IPS-NIHi11 (cell line): ENCODE results near the gene SYT11.
"Not testable (repeated sequence)": the region's sequence is repeated elsewhere in the genome, so short reads cannot be mapped to it uniquely, and the experiment has no call there.

Source experiments
- DNase-seq: peaks from one replicate; pipeline ENCODE4 v3.0.0; 2012; ENCODE audit warnings: mixed read lengths, low spot score

SYT11 gene

DNA sequence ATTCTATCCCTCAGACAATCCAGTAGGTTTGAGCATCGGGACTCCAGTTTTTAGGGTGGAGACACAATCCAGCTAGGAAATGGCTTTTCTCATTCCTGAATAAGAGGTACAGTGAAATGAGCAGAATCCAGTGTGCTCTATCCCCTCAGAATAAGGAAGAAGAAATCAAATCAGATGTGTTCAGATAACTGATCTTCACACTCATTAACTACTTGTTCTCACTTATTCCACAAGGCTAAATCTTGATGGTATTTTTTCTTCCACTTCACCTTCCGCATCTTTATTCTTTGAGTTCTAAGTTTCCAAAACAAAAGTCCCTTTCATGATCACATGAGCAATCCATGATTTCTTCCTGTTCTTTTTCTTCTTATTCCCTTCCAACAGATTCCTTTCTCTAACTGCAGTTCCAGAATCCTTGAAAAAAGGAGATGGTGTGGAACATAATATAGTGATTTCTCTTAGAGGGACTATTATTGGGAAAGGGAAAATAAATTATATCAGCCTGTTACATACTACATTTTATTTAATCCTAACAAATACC lies 1.7 kb downstream of the SYT11 start:
- no peak for DNase-seq

DNA sequence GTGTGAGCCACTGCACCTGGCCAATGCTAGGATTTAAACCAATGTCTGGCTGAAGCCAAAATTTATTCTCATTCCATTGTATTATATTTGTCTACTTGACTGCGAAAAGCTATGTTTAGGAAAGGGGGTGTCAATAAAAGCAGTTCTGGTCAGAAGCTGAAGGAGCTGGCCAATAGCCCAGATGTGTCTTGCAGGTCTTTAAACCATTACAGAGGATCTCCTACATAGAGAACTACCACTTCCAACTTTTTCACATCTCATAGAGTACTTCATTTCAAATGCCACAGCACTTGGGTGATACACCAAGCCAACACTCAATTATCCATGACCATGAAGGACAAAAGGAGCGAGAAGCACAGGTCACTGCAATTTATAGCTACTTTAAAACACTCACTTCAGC lies 2.5 kb downstream of the SYT11 start:
- DNase-seq = no peak

GRCh38 chr1:155864393-155864792 lies 5.0 kb downstream of the SYT11 start:
- no peak for DNase-seq

- no peak for DNase-seq
Measured at GRCh38 chr1:155867766-155868165, 8.4 kb downstream of the SYT11 start.

- DNase-seq = no peak
Measured at GRCh38 chr1:155871390-155871789, 12.0 kb downstream of the SYT11 start.

GRCh38 chr1:155872527-155872926 lies 13.2 kb downstream of the SYT11 start:
- DNase-seq = no peak

DNA sequence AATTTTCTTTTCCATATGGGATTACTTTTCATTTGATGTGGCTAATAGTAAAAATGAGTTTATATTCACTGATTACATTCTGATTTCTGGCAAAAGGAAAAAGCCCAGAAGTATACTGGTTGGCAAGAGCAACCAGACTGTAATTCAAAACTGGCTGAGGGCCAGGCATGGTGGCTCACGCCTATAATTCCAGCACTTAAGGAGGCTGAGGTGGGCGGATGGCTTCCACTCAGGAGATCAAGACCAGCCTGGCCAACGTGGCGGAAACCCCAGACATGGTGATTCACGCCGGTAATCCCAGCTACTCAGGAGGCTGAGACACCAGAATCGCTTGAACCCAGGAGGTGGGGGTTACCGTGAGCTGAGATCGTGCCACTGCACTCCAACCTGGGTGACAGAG lies 14.5 kb downstream of the SYT11 start:
- DNase-seq = no peak

DNA sequence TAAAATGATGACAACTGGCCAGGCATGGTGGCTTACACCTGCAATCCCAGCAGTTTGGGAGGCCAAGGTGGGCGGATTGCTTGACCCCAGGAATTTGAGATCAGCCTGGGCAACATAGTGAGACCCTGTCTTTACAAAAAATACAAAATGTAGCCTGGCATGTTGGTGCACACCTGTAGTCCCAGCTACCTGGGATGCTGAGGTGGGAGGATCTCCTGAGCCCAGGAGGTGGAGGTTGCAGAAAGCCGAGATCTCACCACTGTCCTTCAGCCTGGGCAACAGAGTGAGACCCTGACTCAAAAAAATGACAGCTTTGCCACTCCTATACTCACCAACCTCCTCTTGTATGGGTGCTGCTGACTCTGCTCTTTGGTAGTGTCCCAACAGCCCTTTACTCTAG lies 18.6 kb downstream of the SYT11 start:
- DNase-seq = no peak

- no peak for DNase-seq
Measured at GRCh38 chr1:155880251-155880650, 20.9 kb downstream of the SYT11 start.

DNA sequence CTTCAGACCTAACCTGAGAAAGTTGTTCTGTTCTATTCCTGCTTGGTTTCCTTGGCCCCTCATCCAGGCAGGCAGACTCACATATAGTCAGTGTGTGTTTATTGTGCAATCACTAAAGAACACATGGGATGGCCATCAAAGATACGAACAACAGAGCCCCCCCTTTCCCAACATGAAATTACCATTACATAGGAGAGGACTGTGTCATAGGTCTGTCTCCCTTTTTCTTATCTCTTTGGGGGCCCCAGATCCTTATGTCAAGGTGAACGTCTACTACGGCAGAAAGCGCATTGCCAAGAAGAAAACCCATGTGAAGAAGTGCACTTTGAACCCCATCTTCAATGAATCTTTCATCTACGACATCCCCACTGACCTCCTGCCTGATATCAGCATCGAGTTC lies 21.6 kb downstream of the SYT11 start:
- DNase-seq = no peak

GRCh38 chr1:155882235-155882634 lies 22.9 kb downstream of the SYT11 start:
- no peak for DNase-seq

DNA sequence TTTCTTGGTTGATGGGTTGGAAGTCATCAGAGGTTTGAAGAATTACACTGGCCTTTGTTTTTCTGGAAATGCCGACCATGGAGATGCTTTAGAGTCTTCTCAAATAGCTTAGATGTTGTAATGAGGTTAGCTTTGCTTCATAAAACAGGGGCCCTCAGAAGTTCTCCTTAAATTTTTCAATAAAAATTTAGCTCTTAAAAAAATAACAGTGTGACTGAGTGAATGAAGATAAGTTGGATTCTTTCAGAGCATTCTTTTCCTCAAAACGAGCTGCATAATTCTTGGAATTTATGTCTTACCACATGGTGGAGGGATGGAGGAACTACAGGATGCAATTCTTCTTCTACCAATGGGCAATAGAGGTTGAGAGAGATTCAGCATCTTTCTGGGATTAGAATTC lies 23.4 kb downstream of the SYT11 start:
- no peak for DNase-seq

DNA sequence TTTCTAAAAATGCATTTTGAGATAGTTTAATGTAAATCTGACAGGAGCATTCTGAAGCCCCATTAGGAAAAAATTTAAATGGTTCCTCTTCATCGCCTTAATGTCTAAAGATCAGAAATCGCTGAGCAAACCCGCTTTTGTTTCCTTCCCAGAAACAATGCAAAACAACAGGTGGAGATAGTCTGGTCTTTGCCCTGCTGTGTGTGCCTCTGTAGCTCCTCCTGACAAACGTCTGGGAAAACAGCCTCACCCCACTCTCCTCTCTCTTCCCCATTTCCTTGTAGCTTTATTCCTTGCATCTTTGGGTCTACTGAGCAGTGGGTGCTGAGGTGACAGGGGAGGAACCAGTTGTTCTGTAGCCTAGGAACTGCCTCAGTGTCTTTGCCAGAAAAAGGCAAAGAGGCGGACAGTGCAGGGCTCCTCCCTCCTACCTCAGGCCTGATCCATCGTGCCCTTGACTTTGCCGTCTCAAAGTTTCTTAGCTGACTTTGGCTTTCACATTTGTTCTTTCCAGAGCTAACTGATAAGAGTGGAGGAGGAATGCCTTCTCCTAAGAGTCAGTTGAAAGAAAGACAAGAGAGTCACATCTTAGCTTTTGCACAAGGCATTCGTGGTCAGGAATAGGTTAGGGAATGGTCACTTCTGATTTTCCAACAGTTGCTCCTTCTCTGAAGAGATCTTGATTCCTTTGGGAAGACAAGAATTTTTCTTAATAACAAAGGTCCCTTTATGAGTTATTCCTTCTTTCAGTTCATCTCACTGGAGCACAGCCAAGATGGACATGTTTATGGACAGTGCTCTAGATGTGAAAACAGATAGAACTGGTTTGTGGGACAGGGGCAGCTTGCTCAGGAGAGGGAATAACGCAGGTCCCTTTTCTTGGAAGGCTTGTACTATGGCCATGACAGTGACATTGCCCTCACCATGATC lies 24.9 kb downstream of the SYT11 start:
- DNase-seq = no peak

- no peak for DNase-seq
Measured at GRCh38 chr1:155884982-155885381, 25.6 kb downstream of the SYT11 start.

DNA sequence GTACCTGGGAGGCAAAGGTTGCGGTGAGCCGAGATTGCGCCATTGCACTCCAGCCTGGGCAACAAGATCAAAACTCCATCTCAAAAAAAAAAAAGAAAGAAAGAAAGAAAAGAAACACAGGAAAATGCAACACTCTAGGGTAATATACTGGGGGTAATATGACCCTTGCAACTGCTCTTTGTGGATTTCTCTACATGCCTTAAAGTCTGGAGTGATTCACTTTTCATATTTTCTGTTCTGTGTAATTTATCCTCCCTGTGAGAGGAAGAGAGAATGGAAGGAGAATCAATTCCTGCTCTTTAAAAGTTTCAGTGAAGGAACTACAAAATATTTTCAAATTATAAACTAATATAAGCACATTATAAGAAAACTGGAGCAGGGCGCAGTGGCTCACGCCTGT lies 29.1 kb downstream of the SYT11 start:
- no peak for DNase-seq

- DNase-seq = no peak
Measured at GRCh38 chr1:155889566-155889965, 30.2 kb downstream of the SYT11 start.

GRCh38 chr1:155890251-155890650 lies 30.9 kb downstream of the SYT11 start:
- no peak for DNase-seq

DNA sequence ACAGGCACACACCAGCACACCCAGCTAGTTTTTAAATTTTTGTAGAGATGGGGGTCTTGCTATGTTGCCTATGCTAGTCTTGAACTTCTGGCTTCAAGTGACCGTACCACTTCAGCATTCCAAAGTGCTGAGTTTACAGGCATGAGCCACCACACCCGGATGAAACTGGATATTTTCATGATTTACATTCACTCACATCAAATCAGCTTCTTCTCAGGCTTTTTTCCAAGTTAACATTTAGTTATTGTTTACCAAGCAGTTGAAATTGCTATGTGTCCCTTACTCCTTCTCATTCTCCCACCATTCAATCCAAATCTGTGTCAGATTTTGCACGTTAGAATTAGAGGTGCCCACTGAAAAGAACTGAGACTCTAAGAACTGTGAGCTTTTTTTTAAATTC lies 33.4 kb downstream of the SYT11 start:
- DNase-seq = no peak

- DNase-seq = peak; percentile 23
Measured at GRCh38 chr1:155893389-155894142, 34.2 kb downstream of the SYT11 start.

- not testable (repeated sequence) for DNase-seq
Measured at GRCh38 chr1:155895617-155896016, 36.2 kb downstream of the SYT11 start.

DNA sequence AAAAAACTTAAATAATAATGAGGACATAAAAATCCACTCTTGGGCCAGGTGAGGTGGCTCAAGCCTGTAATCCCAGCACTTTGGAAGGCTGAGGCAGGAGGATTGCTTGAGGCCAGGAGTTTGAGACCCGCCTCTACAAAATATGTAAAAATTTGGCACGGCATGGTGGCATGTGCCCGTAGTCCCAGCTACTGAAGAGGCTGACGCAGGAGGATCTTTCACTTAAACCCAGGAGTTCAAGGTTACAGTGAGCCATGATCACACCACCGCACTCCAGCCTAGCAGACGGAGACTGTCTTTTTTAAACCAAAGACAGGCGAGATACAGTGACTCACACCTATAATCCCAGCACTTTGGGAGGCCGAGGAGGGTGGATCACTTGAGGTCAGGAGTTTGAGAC lies 37.1 kb downstream of the SYT11 start:
- not testable (repeated sequence) for DNase-seq

GRCh38 chr1:155897746-155898145 lies 38.4 kb downstream of the SYT11 start:
- no peak for DNase-seq

DNA sequence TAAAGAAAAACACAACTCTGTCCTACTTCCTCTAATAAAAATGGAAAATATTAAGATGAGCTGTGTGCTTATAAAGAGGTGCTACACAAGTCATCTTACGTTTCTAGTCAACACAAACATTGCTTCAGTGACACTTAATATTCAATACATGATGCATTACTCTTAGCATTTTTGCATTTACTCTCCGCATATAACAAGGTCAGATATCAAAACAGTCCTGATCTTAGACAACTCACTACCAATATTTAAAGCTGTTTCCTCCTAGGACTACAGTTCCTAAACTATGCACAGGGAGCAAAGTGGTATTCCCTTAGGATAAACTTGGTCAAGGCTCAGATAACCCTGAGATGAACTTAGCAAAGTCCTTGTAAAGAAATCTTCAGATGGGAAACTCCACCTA lies 39.5 kb downstream of the SYT11 start:
- DNase-seq = no peak
